Measurements from ENCODE around the gene CBX4. TPM values are rescaled to one million over a fixed set of nuclear protein-coding genes. Genes with fewer than 3 reads are reported as not detected.

Gene CBX4
- total and polyA plus RNA-seq, 2 of the 13 experiments (the other 11 are each of a cell fraction or from before 2014, with no cell fraction given) = 25.8 to 50.8 TPM

GRCh38 chr17:79839356-79840268, at the start of gene CBX4 (continued):
- 0 out of 2 replicates have a peak, but pooled peaks have one; percentile 20 for TF ChIP-seq ZNF17 (CRISPR knock-in tag; IDR thresholded peaks at IDR 0.05)
- TF ChIP-seq HNF4A (CRISPR knock-in tag; IDR thresholded peaks at IDR 0.05) = no peak
- 0 out of 2 replicates have a peak, but pooled peaks have one; percentile 67 for TF ChIP-seq MAFG (CRISPR knock-in tag; IDR thresholded peaks at IDR 0.05)
- TF ChIP-seq, protein P1, sequence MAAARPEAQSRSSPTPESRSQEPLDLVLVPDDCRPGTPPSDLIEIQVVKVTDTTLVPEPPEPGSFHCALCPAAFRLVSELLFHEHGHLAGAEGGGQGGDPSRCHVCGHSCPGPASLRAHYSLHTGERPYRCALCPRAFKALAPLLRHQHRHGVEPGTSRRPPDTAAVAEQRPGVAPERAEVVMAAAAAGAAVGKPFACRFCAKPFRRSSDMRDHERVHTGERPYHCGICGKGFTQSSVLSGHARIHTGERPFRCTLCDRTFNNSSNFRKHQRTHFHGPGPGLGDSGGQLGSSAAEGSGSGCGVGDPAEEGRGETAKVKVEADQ (CRISPR knock-in tag; IDR thresholded peaks at IDR 0.05; ENCODE audit: borderline replicate concordance) = no peak
- TF ChIP-seq SRSF1 (optimal IDR thresholded peaks at IDR 0.05; ENCODE audit: low read depth, low read length) = peak; percentile 57
- TF ChIP-seq ZNF333 (CRISPR knock-in tag; IDR thresholded peaks at IDR 0.05; ENCODE audit: borderline replicate concordance) = 0 out of 2 replicates have a peak, but pooled peaks have one; percentile 47
- peak; percentile 78; the same call in 1 of the 2 replicates for TF ChIP-seq ZNF547 (CRISPR knock-in tag; IDR thresholded peaks at IDR 0.05)
- peak; percentile 95 for TF ChIP-seq ADNP (CRISPR knock-in tag; IDR thresholded peaks at IDR 0.05)
- TF ChIP-seq, protein P2, sequence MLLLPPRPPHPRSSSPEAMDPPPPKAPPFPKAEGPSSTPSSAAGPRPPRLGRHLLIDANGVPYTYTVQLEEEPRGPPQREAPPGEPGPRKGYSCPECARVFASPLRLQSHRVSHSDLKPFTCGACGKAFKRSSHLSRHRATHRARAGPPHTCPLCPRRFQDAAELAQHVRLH (CRISPR knock-in tag; IDR thresholded peaks at IDR 0.05; ENCODE audit: borderline replicate concordance, low read depth) = peak; percentile 85; the same call in 1 of the 2 replicates
- TF ChIP-seq RARA (CRISPR knock-in tag; IDR thresholded peaks at IDR 0.05) = peak; percentile 52
- peak; percentile 22; the same call in 1 of the 2 replicates for TF ChIP-seq FOXA3 (CRISPR knock-in tag; IDR thresholded peaks at IDR 0.05)
- TF ChIP-seq GRHL1 (CRISPR knock-in tag; conservative IDR thresholded peaks at IDR 0.05) = no peak
- TF ChIP-seq AKNA (CRISPR knock-in tag; IDR thresholded peaks at IDR 0.05; ENCODE audit: borderline replicate concordance) = no peak
- no peak for TF ChIP-seq ZNF570 (CRISPR knock-in tag; IDR thresholded peaks at IDR 0.05; ENCODE audit: borderline replicate concordance)
- peak; percentile 76 for TF ChIP-seq ZNF546 (CRISPR knock-in tag; conservative IDR thresholded peaks at IDR 0.05)
- peak; percentile 70; the same call in 1 of the 2 replicates for TF ChIP-seq ZNF350 (CRISPR knock-in tag; IDR thresholded peaks at IDR 0.05; ENCODE audit: borderline replicate concordance, low read depth)
- 0 out of 2 replicates have a peak, but pooled peaks have one; percentile 10 for TF ChIP-seq ZNF138 (CRISPR knock-in tag; IDR thresholded peaks at IDR 0.05; ENCODE audit: low read depth)
- peak; percentile 81 for TF ChIP-seq MED8 (CRISPR knock-in tag; IDR thresholded peaks at IDR 0.05; ENCODE audit: insufficient replicate concordance)
- TF ChIP-seq ZNF367 (CRISPR knock-in tag; IDR thresholded peaks at IDR 0.05; ENCODE audit: borderline replicate concordance) = peak; percentile 76; the same call in 1 of the 2 replicates
- TF ChIP-seq DRAP1 (CRISPR knock-in tag; IDR thresholded peaks at IDR 0.05) = peak; percentile 94
